Measurements from ENCODE around the gene ZNF804B. TPM values are rescaled to one million over a fixed set of nuclear protein-coding genes. Genes with fewer than 3 reads are reported as not detected.

The ZNF804B gene
- total RNA-seq, 1 experiment from 2014 or later = not detected

DNA sequence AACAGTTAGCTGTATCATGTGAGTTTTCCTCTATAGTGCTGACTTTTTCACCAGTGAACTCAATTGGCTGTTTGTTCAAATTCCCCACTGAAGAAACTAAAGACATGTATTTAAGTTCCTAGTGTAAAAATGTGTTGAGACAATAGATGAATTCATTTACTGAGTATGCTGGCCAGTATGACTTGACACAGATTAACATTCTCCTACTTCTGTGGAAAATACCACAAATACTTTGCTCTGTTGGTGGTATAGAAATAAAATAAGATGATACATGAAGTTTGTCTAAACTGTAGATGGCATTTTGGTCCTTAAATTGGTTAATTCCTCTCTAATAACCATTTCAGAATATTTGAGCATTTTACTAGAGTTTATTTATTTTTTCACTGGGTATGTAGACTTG, 263.7 kb downstream of the ZNF804B start:
- H3K36me3 Mint-ChIP-seq (ENCODE audit: insufficient read depth in 1 of 3, low read depth in 3 of 3) = peaks cover 0 to 9% (median 1%) of the 10 kb centered on the region in 3 experiments; a peak in 4 of 7 replicates
- H3K23ac ChIP-seq (ENCODE audit: insufficient read length, low read depth, low read length) = no peak overlapping the region
- no peak overlapping the region for H3K56ac ChIP-seq (ENCODE audit: insufficient read length, low read depth, low read length)
- H4K20me1 ChIP-seq (ENCODE audit: control insufficient read depth, insufficient read depth, insufficient read length) = no peaks in the 10 kb centered on the region
- no peak overlapping the region for H2BK20ac ChIP-seq (ENCODE audit: low read depth, low read length, poor library complexity, severe bottlenecking)
- no peaks in the 10 kb centered on the region for H3K79me2 ChIP-seq (ENCODE audit: insufficient read depth, low read length)
- no peak overlapping the region for H2BK120ac ChIP-seq (ENCODE audit: low read depth, low read length, poor library complexity, severe bottlenecking)
- DNase-seq = no peak
- no peak overlapping the region for H3K9ac ChIP-seq (ENCODE audit: extremely low read depth, insufficient read length, low read length)
- no peak overlapping the region for H3K4me3 Mint-ChIP-seq
- no peak overlapping the region for H2BK12ac ChIP-seq (ENCODE audit: insufficient read length, low read depth, low read length)
- H3K9me3 Mint-ChIP-seq = peaks cover 7 to 10% of the 10 kb centered on the region in 2 experiments
- no peaks in the 10 kb centered on the region for H3K23me2 ChIP-seq (ENCODE audit: insufficient read length, low read depth, low read length, poor library complexity, severe bottlenecking)
- H4K5ac ChIP-seq (ENCODE audit: insufficient read length, low read depth, low read length) = no peak overlapping the region
- no peaks in the 10 kb centered on the region for H3K27me3 ChIP-seq (ENCODE audit: insufficient read depth, low read length)
- H3K27me3 Mint-ChIP-seq (ENCODE audit: low read depth) = no peaks in the 10 kb centered on the region
- H4K8ac ChIP-seq (replicated peaks; ENCODE audit: insufficient read length, low read depth, low read length) = no peak overlapping the region
- H3K4me1 Mint-ChIP-seq = peaks cover 8 to 9% of the 10 kb centered on the region in 2 experiments
- no peaks in the 10 kb centered on the region for H3K4me1 ChIP-seq (ENCODE audit: insufficient read depth, low read length)
- H3K27ac ChIP-seq (ENCODE audit: insufficient read length, low read depth, low read length) = no peak overlapping the region
- H3K4ac ChIP-seq (ENCODE audit: low read depth, low read length) = no peak overlapping the region
- H2BK5ac ChIP-seq (ENCODE audit: insufficient read length, low read length) = no peak overlapping the region
- H2AK5ac ChIP-seq (ENCODE audit: insufficient read length, low read length) = no peak overlapping the region
- H2AFZ ChIP-seq (ENCODE audit: low read length) = no peak overlapping the region
- no peak for TF ChIP-seq CTCF (conservative IDR thresholded peaks at IDR 0.05)
- H4K91ac ChIP-seq (ENCODE audit: insufficient read length, low read depth, low read length) = no peak overlapping the region
- H3K4me2 ChIP-seq (ENCODE audit: insufficient read depth, insufficient read length, low read length) = no peak overlapping the region
- H3K9me3 ChIP-seq (ENCODE audit: control insufficient read depth, low read depth, low read length) = no peaks in the 10 kb centered on the region
- no peak overlapping the region for H3K18ac ChIP-seq (ENCODE audit: insufficient read length, low read depth, low read length)
- no peaks in the 10 kb centered on the region for H3K79me1 ChIP-seq (ENCODE audit: insufficient read depth, low read depth, low read length, poor library complexity, severe bottlenecking)
- H3K27ac Mint-ChIP-seq = peak overlapping the region in 2 of 3 experiments; percentile 10 to 17; a peak in 2 of 7 replicates
- H2BK15ac ChIP-seq (ENCODE audit: low read depth, low read length) = no peak overlapping the region
- H3T11ph ChIP-seq (ENCODE audit: low read length) = no peak overlapping the region
- no peak overlapping the region for H3K14ac ChIP-seq (ENCODE audit: insufficient read depth, low read length)

All from H9 (cell line).